GM08714 (cell line): ENCODE data around the gene BDH1.
"Not testable (repeated sequence)": the region's sequence is repeated elsewhere in the genome, so short reads cannot be mapped to it uniquely, and the experiment has no call there.

ENCODE experiments used
- H3K4me3 ChIP-seq: fragments of 200-500 bp; sonication (Bioruptor generic); 2 replicates; pipeline ENCODE4 v1.5.1; 2014; ENCODE audit warnings: mild to moderate bottlenecking, low read length, inconsistent platforms
- ZNF274 ChIP-seq: IDR thresholded peaks from 2 replicates; pipeline ENCODE4 v1.6.1; 2012; ENCODE audit warnings: mild to moderate bottlenecking, low read depth, low read length

Gene BDH1

DNA sequence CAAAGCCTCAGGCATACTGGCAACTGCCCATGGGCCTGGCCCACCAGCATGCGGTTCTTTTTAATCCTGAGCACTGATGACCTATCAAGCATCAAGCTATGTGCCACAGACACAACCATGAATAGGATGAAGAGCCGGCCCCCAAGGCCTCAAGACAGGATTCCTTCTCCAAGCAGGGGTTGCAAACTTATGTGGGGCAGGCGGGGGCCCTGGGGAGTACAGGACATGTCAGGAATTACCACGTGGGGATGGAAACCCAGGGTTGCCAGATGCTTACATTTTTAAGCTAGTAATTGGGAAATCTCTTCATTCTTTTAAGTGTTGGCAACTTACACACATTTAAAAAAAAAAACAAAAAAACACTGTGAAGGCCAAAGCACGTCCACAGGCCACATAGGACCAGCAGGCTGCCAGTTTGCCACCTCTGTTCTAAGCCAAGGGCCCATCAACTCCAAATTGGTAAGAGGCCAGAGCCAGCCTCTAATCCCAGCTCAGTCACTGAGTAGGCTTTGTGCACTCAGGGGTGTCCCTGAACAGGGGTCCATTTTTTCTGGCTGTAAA, 32.8 kb downstream of the BDH1 start:
- TF ChIP-seq ZNF274: no peak
- H3K4me3 ChIP-seq: no peak overlapping the region

DNA sequence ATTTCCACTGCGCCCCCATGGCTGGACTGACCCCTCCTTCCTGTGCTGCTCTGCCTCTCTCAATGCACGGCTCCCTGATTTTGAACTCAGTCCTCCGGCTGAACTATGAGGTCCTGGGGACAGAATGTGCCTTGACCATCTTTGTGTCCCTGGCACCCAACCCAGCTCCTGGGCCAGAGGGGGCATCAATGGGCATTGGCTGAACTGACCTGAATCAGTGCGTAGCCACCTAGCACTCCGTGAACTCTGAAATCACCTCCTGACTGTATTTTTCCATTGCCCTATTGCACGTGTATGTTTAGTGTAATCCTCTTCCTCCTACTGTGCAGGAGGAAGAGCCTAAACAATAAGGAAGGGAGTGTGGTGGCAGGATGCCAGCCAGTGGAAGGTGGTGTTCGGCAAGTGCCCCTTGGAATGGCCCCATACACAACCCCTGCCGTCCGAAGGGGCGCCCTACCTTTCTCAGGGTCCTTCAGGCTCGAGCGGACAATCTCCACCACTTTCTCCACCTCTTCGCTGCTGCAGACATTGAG, 33.5 kb downstream of the BDH1 start:
- H3K4me3 ChIP-seq: no peak overlapping the region

DNA sequence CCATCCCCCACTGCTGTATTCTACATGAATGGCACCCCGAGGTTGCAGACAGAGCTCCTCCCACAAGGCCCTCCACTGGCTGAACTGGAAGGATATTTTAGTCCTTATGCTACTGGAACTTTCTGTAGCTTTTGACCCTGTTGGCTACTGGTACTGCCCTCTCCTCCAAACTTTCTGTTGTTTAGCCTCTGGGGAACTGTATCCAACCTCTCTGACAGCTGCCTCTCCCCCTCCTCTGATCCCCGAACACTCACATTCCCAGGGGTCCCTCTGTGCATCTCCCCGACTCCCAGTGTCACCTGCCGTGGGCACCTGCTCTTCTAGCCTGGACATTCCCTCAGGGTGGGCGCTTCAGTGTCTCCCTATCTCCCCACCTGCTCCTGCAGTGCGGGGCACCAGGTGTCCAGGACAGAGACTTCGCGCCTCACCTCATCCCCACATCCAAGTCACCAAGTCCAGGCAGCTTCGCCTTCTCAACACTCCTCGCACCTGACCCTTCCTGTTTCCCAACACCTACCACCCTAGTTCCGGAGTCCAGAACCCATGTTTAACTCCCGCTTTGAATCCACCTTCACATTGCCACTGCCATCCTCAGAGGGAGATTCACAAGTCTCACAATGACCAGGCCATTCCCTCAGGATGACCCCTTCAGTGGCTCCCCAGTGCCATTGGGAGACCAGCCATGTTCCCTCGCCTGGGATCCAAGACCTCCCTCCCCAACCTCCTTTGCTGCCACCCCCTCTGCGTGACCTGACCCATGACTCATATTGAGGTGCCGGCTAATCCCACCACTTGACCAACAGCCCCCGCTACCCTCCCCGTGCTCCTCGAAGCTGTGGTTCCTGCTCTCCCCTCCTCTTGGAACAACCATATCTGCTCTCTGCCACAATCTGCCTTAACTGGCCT, 34.2 kb downstream of the BDH1 start:
- TF ChIP-seq ZNF274: no peak
- no peak overlapping the region for H3K4me3 ChIP-seq

More for the DNA sequence above, 33.5 kb downstream of the BDH1 start:
- TF ChIP-seq ZNF274: no peak

DNA sequence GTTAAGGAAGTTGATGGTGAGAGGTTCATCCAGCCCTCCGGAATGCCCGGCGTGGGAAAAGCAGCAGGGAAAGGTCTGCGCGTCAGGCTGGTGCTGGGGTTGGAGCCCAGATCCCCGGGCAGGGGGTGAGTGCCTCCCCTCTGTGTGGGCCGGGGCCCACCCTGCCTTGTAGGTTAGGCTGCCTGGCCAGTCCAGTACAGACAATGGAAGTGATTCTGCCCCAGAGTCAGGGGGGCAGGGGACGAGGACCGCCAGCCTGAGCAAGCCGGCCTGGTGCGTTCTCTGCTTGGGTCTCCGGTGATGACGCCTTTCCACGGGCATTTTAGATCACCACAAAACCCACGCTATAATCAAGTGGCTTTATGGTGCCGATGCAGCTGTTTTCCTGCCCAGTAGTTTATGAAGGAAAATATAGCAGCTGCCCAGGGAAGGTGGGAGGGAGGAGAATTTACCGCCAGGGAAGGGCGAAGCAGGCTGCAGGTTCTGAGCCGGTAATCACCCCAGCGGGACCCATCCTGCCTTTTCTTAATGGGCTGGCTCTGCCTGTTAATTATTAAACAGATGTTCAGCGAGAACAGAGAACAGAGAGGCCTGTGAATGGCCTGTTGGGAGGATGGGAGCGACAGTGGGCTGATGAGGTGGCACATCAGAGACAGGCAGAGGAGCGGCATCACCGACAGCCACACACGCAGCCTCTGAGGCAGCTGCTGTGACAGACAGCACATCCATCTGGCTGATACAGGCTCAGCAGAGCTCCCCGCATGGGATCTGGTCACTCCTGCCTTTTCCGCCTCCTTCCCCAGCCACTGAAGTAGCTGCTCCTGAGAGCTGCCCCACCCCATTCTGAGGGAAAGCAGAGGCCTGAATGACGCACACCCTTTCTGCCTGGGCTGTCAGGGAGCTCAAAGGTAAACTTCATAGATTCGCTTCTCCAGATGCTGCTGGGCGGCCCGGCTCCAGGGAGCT, 35.2 kb downstream of the BDH1 start:
- H3K4me3 ChIP-seq: no peak overlapping the region
- TF ChIP-seq ZNF274: no peak

DNA sequence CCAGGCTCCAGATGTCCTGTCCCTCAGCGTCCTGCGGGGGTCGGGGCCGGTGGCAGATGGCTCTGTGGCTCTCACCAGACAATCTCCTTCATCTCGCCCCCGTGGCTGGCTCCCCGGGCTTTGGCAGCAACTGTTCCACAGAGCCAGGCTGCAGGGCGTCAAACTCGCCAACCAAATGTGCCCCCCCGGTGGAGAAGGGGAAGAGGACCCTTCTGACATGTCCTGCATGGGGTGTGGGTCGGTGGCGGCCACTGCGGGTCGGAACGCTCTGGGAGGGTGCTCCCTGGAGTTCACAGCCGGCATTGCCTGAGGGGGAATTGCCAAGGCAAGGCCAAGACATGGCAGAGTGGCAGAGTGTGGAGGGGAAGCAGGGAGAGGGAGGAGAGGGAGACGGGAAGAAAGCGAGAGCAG, 36.0 kb downstream of the BDH1 start:
- H3K4me3 ChIP-seq: no peak overlapping the region
- TF ChIP-seq ZNF274: no peak

DNA sequence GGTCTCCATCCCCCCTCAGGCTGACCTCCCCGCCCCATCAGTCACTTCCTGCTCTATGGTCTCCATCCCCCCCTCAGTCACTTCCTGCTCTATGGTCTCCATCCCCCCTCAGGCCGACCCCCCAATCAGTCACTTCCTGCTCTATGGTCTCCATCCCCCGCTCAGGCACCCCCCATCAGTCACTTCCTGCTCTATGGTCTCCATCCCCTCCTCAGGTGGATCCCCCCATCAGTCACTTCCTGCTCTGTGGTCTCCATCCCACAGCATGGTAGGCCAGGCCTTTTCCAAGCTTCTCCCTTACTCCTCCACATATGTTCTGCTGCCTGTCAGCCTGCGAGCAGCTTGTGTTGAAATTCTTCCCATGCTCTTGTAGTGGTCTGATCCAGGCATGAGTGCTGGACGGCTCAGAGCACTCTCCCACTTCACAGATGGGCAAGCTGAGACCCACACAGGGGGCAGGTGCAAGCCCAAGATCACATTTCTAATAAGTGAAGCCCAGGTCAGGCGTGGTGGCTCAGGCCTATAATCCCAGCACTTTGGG, 36.8 kb downstream of the BDH1 start:
- TF ChIP-seq ZNF274: no peak
- H3K4me3 ChIP-seq: no peak overlapping the region

DNA sequence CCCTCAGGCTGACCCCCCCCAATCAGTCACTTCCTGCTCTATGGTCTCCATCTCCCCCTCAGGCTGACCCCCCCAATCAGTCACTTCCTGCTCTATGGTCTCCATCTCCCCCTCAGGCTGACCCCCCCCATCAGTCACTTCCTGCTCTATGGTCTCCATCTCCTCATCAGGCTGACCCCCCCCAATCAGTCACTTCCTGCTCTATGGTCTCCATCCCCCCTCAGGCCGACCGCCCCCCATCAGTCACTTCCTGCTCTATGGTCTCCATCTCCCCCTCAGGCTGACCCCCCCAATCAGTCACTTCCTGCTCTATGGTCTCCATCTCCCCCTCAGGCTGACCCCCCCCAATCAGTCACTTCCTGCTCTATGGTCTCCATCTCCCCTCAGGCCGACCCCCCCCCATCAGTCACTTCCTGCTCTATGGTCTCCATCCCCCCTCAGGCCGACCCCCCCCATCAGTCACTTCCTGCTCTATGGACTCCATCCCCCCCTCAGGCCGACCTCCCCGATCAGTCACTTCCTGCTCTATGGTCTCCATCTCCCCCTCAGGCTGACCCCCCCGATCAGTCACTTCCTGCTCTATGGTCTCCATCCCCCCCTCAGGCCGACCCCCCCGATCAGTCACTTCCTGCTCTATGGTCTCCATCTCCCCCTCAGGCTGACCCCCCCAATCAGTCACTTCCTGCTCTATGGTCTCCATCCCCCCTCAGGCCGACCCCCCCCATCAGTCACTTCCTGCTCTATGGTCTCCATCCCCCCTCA, 37.7 kb downstream of the BDH1 start:
- H3K4me3 ChIP-seq: not testable (repeated sequence)

DNA sequence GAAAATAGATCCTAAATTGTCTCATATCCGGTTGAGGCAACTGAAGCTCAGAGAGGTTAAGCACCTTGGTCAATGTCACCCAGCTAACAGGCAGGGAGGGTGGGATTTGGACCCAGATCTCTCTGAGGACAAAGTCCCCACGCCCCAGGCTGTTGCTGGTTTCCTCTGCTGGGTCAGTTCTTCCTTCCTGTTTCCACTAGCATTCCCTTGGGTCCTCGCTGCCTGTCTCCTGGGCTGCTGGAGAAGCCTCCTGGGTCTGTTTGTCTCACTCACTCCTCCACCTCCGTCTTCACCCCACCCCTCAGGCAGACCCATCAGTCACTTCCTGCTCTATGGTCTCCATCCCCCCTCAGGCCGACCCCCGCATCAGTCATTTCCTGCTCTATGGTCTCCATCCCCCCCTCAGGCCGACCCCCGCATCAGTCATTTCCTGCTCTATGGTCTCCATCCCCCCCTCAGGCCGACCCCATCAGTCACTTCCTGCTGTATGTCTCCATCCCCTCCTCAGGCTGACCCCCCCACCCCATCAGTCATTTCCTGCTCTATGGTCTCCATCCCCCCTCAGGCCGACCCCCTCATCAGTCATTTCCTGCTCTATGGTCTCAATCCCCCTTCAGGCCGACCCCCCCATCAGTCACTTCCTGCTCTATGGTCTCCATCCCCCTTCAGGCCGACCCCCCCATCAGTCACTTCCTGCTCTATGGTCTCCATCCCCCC, 38.7 kb downstream of the BDH1 start:
- H3K4me3 ChIP-seq: not testable (repeated sequence)

DNA sequence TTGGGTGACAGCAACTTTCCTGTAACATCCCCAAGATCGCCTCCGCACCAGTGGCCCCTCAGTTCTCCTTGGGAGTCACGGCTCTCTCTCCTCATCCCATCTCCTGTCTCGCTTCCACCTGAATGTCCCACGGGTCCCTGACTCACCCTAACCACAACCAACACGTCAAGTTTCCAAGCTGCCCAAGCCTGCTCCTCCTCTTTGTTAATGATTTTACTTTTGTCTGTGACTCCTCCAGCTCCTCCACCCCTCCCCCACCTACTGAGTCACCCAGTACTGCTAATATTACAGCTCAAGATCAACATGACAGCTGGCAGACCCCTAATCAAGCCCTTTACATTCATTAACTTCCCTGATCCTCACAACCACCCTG, 39.3 kb downstream of the BDH1 start:
- no peak for TF ChIP-seq ZNF274
- H3K4me3 ChIP-seq: no peak overlapping the region

DNA sequence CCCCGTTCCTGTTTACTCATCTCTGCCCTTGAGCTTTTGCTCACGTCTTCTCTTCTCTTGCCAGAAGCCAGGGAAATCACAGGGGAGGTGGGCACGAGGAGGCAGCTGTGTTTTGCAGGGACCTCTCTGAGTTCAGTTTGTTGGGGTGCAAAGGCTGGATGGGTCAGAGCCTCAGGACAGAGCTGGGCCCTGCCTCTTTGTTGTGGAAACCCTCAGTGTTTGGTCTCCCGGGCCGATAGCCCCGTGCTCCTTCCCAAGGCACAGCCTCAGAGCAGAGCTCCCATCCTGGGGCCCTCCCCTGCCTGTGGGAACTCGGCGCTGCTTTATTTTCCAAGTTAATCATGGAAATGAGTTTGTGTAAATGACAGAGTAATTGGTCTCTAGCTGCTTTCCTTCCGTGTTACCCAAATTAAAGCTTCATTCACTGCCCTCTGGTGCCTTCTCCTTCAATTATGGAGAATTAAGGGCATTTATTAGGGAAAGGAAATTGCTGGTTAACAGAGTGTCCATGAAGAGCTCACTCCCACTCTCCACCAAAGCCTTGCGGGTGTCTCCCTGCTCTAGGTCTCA, 40.9 kb downstream of the BDH1 start:
- no peak for TF ChIP-seq ZNF274
- H3K4me3 ChIP-seq: no peak overlapping the region

DNA sequence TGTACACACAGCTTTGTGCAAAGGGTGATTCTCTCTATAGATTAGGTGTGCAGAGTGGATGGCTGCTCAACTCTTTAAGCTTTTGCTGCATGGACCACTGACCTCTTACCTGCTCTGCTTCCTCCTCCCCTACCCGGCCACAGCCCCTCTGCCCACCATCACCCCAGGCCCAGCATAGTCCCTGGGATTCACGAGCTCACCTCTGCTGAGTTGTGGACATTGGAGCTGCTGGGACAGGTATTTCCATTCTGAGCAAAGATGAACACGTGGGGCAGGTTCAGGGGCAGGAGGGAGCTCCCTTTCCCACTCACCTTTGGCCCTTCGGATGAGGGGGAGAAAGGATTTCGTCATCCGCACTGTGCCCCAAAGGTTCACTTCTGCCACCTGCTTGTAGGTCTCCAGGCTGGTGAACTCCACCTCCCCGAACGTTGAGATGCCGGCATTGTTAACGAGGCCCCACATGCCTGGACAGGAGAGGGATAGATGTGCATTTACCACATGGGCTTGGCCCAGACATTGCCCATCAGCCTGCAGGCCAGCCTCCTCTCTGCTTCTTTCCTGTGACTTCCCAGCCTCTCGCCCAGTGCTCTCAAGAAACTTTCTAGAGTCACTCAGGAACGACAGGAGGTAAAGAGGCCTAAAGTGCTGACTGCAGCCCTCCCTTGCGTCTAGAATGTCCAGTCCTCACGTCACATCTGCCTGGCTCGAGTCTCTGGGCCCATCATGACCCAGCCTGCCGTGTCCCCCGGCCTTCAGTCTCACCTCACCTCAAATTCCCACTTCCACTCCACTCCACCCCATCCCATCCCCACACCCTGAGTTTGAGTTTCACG, 41.6 kb downstream of the BDH1 start:
- no peak for TF ChIP-seq ZNF274
- H3K4me3 ChIP-seq: no peak overlapping the region
